Midbrain (tissue), 1 donor: ENCODE measurements around the gene MEF2B.
"Not testable (repeated sequence)": the region's sequence is repeated elsewhere in the genome, so short reads cannot be mapped to it uniquely, and the experiment has no call there.

ENCODE experiments used
- DNase-seq: peaks from one replicate; lab custom pipeline; 2025; lab: John Stamatoyannopoulos, UW

Gene MEF2B

DNA sequence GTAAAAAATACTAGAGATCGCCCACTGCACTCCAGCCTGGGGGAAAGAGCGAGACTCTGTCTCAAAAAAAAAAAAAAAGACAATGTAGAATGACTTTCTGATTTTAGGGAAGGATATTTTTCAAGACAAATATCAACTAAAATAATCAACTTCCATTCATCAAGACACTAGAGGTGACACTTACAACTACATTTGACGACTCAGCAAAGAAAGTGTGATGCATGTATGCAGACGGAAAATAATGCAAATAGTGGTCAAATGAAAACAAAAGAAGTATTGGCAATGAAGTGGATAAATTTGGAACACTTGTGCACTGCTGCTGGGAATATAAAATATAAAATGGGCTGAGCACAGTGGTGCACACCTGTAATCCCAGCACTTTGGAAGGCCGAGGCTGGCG lies 44.0 kb downstream of the MEF2B start:
- DNase-seq = no peak

DNA sequence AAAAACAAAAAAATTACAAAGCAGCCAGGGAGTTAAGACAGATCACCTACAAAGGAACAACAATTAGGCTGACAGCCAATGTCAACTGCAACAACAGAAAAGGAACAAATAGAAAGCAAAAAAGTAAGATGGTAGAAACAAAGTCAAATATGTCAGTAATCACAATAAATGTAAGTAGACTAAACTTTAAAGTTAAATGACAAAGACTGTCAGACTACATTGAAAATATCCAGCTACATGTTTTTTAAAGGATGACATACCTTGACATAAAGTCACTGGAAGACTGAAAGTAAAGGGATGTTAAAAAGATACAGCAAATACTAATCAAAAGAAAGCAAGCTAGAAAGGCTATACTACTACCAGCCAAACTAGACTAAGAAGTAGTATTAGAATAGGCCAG lies 46.7 kb downstream of the MEF2B start:
- DNase-seq = no peak

DNA sequence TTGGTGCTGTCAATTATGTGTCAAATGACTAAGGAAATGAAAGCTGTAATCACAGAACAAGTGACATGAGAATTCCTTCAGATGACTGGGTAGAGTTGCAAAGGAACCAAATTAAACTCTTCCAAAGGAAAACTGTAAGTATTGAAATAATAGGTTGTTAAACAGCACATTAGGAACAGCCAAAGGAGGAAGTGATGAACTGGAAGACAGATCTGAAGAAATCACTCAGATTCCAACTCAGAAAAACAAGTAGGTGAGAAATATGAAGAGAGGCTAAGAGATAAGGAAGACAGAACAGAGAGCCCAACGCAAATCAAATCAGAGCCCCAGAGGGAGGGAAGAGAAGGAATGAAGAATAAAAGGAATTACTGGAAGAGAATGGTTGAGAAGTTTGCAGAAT lies 47.2 kb downstream of the MEF2B start:
- DNase-seq = no peak

DNA sequence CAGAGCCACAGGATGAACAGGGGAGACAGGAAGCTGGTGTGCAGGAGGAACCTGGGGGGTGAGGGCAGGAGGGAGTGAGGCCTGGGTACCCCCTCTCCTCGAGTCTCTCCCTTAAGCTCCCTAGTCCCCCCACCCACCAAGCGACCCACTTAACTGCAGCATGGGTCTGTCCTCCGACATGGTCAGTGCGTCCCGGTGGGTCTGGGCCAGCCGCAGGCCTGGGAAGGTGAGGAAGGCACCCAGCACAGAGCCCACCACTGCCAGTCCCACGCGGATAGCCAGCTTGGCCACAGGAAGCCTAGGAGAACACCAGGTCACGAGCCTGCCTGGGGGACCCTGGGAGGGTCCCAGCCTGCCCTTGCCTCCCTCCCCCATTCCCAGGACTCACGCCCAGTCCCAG lies 48.7 kb downstream of the MEF2B start:
- no peak for DNase-seq

DNA sequence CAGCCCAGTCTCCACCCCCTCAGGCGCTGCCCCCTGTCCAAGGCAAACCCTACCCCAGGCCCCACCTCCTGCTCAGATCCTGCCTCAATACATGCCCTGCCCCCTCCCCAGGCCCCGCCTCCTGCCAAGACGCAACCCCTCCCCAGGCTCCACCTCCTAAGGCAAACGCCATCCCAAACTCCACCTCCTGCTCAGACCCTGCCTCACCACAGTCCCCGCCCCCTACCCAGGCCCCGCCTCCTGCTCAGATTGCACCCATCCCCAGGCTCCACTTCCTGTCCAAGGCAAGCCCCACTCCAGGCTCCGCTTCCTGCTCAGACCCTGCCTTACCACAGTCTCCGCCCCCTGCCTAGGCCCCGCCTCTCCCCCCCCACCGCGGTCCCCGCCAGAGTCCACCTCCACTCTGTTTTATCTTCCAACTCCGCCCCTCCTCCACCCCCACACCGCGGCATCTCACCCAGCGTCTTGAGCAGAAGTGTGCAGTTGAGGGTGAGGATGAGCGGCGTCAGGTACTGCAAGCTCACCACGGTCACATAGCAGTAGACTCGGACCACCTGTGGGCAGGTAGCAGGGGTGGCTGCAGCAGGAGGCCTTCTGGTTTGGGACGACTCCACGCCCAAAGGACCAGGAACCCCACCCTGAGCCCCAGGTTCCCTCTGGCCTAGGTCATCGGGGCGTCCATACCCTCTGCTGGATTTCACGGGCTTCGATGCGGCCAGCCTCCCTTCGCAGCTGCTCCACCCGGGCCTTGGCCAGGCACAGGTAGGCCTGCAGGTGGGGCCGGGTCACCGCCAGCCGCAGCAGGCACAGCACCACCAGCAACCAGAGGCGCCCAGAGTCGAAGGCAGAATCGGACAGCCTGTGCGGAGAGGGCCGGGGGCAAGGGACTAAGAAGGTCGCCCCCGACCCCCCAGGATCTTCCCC lies 49.5 kb downstream of the MEF2B start:
- DNase-seq = no peak

DNA sequence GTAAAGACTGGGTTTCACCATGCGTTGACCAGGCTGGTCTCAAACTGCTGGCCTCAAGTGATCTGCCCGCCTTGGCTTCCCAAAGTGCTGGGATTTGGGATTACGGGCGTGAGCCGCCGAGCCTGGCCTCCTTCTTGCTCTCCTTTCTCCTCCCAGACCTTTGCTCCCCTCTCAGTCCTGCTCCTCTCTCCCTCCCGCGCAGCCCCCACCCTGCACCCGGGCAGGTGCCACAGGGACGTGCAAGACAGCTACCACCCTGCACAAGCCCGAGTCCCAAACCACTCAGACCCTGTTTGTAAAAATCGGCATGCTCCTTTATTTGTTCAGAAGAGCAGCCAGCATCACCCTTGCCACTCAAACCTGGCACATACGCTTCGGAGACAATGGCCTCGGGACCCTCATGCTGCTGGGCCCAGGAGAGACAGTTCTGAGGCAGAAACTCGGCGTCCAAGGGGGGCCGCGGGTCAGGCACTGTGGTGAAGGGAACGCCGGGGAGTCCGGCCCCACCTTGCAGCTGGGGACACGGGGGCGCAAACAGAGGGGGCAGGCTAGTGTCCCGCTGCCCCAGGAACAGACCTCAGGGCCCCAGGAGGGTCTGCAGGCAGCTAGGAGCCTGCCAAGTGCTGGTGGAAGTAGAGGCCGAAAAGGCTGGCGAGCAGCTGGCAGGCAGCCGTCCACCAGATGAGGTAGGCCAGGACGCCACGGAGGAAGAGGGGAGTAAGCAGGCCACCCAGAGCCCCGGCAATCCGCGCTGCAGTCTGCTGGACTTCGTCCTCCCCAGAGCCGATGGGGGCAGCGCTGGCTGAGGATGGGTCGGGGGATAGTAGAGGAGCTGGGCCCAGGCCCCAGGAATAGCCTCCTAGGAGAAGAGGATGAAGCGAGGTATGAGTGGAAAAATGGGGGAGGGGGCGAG lies 50.5 kb downstream of the MEF2B start:
- DNase-seq = no peak

DNA sequence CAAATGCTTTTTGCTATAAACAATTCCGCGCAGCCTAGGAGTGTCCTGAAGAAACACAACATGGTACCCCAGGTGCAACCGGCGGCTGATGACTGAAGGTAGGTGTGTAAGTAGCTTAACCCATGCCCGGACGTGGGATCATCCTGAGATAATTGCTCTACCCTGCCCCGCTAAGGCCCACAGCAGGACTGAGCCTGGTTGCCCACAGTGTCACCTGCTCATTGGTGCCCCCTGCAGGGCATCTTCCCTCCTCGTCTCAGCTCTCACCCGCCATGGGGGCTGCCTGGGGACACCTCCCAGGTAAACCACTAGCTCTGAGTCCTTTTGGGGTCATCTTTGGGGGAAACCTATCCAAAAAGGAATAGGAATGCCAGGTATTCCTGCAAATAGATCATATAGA lies 54.1 kb downstream of the MEF2B start:
- DNase-seq = no peak

DNA sequence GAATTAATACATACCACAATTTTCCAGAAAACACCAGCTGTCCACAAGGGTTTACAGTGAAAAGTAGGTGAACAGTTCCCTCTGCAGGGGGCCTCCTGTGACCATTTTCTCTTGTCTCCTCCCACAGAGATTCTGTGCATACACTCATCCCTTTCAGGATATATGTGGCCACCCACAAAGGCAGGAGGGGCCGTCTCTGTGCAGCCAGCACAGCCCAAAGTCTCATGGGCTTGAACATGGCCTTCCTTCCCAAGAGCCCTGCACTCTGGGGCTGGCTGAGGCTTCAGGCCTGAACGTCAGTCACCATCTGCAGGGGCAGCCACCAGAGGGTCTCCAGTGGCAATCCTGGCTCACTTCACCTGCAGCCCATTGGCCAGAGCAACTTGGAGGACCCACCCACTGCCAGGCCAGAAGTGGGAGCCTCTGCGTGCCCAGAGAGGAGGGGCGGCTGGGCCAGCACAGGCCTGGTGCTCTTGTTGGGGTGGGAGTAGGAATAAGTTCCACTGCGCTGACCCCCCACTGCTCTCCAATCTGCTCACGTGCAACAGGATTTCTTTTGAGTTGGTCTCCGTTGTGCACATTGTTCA lies 56.9 kb downstream of the MEF2B start:
- no peak for DNase-seq

DNA sequence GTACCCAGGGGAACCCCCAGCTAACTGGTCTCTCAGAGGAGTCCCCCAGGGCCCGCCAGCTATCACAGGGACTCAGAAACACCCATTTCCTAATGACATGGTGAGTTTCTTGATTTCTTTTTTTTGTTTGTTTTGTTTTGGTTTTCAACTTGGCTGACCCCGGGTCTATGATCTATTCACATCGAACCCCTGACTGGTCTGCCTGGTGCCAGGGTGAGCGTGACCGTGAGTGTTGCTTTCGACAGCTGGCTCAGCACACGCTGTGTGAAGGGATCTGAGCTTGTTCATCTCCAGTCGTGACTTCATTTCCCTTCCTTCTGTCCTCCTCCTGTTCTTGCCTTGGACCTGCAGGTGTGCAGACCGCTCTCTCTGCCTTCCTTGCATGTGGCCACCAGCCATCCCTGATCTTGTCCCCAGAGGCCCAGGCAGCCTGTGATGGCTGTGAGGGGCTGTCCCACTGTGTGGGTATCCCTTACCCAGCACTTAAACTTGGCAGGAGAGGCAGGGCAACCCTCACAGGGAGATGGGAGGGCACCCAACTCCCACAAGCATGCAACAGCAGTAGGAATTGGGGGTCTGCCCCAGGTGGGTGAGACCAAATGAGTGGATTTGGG lies 58.0 kb downstream of the MEF2B start:
- DNase-seq = no peak

DNA sequence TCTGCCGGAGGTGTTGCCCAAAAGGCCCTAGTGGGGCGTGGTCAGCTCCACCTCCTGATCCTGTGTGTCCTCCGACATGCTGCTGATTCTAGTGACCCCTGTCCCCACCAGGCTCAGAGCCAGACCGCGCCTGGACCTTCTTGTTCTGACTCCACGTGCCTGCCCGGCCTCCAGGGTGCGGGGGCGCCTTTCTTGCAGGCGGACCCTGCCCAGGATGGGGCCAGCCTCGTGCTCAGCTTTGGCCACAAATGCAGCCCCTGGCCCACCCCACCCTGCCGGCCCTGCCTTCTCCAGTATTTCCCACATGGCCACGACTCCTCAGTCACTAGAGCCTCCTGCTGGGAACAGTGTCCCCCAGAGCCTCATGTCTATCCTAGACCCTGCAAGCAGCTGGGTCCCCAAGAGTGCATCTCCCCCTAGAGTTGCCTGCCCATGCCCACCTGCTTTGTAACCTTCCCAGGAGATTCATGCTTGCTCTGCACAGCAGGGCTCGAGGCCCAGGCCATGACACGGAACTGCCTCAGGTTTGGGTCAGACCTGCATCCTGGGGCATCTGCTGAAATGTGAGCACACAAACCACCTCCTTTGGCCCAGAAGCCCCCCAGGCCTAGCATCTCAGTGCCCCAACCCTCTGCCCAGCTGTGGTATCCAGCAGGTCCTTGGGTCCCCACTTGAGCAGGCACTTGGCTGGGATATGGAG lies 58.8 kb downstream of the MEF2B start:
- DNase-seq = no peak

DNA sequence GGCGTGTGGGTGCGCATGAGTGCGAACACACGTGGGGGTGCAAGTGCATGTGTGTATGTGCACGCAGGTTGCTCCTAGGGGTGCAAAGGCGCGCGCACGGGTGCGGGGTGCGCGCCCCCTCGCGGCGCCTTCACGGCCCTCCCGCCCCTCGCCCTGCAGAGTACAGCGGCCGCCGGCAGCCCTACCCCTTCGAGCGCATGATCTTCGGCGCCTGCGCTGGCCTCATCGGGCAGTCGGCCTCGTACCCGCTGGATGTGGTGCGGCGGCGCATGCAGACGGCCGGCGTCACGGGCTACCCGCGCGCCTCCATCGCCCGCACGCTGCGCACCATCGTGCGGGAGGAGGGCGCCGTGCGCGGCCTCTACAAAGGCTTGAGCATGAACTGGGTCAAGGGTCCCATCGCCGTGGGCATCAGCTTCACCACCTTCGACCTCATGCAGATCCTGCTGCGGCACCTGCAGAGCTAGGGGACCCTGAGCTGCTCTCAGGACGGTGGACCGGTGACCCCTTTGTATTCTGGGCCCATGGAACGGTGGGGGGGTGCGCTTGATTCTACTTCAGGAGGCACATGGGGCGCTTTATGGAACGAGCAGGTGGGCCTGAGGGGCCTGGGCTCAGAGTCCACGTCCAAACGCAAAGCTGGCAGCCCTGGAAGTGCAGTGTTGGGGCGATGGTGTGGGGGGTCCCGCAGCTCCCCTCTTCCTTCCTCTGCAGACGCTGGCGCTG lies 59.5 kb downstream of the MEF2B start:
- no peak for DNase-seq

DNA sequence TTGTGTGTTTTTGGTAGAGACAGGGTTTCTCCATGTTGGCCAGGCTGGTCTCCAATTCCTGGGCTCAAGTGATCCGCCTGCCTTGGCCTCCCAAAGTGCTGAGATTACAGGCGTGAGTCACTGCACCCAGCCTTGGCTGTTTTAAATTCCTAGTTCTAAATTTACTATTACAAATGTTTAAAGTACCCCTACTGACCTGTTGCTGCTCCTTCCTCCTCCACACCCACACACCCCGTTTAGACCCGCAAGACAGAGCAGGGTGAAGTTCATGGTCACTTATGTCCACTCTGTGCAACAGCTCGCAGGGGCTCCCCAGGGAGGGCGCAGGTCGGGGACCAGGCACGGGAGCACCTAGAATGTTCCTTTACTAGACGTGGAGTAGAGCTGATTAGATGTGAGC lies 60.5 kb downstream of the MEF2B start:
- no peak for DNase-seq

DNA sequence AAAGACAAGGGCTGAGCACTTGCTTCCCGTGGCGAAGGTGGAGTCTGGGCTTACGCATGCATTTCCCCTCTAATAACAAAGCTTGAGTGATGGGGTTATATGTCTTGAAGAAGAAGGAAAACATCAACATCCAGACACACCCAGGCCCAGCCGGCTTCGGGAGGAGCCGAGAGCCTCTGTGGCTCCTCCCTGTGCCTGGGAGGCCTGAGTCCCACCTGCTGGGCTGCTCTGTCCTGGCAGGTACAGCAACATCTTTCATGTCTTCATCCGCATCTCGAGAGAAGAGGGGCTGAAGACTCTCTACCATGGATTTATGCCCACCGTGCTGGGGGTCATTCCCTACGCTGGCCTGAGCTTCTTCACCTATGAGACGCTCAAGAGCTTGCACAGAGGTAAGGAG lies 62.4 kb downstream of the MEF2B start:
- no peak for DNase-seq

DNA sequence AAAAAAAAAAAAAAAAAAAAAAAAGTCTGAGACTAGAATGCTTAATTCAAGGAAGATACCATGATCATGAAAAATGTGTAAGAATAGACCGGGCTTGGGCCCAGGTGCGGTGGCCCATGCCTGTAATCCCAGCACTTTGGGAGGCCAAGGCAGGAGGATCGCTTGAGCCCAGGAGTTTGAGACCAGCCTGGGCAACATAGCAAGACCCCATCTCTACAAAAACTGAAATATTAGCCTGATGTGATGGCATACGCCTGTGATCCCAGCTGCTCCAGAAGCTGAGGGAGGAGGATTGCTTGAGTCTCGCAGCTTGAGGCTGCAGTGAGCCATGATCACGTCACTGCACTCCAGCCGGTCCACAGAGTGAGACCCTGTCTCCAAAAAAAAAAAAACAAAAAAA lies 63.1 kb downstream of the MEF2B start:
- not testable (repeated sequence) for DNase-seq

DNA sequence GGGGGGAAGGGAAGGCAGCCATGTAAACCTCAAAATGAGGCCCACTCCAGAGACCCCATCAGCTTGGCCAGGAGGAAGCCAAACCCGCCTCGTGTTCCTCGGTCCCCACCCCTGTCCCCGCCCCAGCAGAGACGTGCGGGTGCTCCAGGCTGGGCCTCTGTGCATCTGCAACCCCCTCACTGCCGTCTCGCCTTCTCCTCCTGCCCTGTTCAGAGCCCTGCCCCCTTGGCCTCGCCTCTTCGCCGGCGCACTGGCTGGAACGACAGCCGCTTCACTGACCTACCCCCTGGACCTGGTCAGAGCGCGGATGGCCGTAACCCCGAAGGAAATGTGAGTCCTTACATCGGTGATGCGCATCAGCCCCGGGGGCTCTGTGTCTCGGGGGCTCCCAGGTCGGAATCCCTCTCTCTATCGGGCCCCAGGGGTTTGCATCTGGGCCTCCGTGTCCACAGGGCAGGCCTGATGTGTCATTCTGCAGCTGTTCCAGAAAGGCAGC lies 64.0 kb downstream of the MEF2B start:
- DNase-seq = no peak

DNA sequence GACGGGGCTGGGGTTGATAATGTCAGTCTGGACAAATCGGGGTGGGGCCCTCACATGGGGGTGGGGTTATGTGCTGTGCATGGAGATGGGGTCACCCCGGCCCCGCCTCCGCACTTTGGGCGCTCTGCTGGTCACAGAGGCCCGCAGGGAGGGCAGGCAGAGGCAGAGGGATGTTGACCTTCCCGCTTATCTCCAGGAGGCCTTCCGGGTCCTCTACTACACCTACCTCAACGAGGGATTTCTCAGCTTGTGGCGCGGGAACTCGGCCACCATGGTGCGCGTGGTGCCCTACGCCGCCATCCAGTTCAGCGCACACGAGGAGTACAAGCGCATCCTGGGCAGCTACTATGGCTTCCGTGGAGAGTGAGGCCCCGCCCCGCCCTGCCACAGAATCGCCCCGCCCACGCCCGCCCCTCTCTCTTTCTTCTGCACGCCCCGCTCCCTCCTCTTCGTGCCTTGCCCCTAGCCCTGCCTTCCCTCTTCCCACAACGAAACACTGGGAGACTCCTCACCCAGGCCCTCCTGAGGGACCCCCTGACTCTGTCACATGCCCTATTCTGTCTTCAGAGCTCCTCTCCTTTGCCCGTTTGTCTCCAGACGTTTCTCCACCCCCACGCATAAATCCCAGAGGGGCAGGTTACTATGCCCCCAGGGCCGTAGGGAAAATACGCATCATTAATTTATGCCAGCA lies 64.6 kb downstream of the MEF2B start:
- no peak for DNase-seq

DNA sequence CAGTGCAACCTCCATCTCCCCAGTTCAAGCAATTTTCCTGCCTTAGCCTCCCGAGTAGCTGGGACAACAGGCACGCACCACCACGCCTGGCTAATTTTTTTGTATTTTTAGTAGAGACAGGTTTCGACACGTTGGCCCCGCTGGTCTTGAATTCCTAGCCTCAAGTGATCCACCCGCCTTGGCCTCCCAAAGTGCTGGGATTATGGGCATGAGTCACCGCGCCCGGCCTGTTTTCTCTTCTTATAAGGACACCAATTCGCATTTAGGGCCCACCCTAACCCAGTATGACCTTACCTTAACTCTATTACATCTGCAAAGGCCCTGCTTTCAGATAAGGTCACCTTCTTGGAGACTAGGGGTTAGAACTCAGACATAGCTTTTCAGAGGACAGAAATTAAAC lies 66.9 kb downstream of the MEF2B start:
- no peak for DNase-seq

DNA sequence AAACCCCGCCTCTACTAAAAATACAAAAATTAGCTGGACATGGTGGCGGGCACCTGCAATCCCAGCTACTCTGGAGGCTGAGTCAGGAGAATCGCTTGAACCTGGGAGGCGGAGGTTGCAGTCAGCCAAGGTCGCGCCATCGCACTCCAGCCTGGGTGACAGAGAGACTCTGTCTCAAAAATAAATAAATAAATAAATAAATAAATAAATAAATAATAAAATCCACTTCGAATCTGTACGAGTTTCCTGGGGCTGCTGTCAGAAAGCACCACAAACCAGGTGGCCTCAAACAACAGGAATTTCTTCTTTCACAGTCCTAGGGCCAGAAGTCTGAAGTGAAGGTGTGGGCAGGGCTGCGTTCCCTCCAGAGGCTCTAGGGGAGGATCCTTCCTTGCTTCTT lies 67.5 kb downstream of the MEF2B start:
- DNase-seq = not testable (repeated sequence)

DNA sequence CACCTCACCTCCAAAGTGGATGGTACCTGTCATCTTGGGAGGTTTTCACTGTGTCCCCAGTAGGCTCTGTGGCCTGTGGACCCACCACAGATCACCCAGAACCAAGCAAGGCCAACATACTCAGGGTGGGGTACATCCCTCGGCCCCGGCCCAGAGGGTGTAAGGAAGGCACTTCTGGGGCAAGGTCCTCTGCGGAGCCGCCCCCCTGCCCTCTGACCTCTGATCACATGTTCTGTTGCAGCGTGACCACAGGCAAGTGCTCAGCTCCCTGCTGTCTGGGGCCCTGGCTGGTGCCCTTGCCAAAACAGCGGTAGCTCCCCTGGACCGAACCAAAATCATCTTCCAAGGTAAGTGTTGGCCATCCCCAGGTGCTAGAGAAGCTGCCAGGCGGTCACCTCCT lies 68.5 kb downstream of the MEF2B start:
- no peak for DNase-seq
